ENCODE measurements around the gene LGALS7.
"Not testable (repeated sequence)": the region's sequence is repeated elsewhere in the genome, so short reads cannot be mapped to it uniquely, and the experiment has no call there.

Gene LGALS7

DNA sequence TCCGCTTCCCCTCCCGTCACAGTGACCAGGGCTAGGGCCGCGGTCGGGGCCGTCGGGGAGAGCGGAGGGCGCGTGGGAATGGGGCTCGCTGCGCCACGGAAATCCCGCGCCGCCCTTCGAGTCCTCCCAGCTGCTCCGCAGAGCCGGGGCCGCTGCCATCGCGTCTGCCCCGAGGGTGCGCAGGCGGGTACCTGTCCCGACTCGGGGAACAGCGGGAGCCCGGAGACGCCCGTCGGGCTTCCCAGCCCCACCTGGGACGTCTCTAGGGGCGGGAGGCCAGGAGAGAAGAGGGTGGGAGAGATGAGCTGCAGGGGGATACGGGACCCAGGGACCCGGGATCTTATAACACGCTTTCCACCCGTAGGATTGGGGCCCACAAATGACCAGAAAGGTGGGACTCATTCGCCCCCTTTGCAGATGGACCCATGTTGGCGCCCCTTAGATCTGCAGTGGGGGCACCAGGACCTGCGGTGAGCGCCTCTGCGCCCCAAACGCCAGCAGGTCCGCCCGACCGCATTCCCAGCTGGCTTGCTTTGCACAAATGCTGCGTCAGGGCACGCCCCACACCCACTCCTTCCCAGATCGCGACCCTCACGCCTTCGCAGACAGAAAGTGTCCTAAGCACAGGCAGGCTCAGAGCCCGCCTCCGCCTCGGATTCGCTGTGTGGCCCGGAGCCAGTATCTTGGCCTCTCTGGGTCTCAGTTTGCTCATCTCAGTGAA, 2.9 kb downstream of the LGALS7 start:
- DNase-seq, result not testable (repeated sequence)

GRCh38 chr19:38769635-38770211, 3.6 kb downstream of the LGALS7 start:
- peak; percentile 86 for DNase-seq

DNA sequence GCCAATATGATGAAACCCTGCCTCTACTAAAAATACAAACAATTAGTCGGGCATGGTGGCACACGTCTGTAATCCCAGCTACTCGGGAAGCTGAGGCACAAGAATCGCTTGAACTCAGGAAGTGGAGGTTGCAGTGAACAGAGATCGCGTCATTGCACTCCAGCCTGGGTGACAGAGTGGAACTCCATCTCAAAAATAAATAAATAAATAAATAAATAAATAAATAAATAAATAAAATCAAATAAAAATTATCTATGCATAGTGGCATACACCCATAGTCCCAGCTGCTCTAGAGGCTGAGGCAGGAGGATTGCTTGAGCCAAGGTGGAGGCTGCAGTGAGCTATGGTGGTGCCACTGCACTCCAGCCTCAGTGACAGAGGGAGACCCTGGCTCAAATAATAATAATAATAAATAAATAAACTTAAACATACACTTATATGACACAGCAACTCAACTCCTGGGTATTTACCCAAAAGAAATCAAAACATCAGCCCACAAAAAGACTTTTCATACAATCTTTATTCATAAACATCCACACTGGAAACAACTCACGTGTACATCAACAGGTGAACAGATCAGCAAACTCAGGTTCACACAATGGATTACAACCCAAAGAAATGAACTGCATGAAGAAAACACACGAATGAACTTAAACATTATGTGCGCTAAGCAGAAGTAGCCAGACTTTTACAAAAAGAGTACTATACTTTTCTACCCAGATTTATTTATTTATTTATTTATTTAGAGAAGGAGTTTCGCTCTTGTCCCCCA, 6.9 kb downstream of the LGALS7 start:
- no peak for DNase-seq

- no peak for DNase-seq
Measured at GRCh38 chr19:38765214-38765613, 8.1 kb downstream of the LGALS7 start.

DNA sequence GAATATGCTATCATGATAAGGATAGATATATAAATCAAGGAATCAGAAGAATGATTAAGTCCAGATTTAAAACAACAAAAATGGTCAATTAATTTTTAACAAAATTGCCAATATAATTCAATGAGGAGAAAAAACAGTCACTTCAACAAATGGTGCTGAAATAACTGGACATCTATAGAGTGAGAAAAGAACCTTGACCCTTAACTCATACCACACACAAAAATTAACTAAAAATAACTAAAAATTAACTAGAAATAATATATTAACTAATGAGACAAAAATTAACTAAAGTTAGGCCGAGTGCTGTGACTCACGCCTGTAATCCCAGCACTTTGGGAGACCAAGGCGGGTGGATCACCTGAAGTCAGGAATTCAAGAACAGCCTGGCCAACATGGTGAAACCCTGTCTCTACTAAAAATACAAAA, 9.5 kb downstream of the LGALS7 start:
- no peak for DNase-seq

- DNase-seq, result not testable (repeated sequence)
Measured at GRCh38 chr19:38761884-38762389, 11.4 kb downstream of the LGALS7 start.

GRCh38 chr19:38760805-38761517, 12.4 kb downstream of the LGALS7 start:
- not testable (repeated sequence) for DNase-seq

GRCh38 chr19:38759590-38760003, 13.7 kb downstream of the LGALS7 start:
- DNase-seq, result no peak

DNA sequence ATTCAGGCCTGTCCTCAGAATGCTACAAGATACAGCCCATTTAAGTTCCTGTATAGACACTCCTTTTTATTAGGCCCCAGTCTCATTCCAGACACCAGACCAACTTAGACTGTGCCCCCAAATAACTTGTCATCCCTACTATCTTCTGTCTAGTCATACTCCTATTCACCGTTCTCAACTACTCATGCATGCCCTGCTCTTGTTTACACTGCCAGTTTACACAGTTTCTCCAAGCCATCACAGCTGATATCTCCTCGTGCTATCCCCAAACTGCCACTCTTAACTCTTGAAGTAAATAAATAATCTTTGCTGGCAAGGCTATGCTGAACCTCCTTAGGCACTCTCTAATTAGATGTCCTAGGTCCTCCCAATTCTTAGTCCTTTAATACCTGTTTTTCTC, 19.1 kb downstream of the LGALS7 start:
- not testable (repeated sequence) for DNase-seq

DNA sequence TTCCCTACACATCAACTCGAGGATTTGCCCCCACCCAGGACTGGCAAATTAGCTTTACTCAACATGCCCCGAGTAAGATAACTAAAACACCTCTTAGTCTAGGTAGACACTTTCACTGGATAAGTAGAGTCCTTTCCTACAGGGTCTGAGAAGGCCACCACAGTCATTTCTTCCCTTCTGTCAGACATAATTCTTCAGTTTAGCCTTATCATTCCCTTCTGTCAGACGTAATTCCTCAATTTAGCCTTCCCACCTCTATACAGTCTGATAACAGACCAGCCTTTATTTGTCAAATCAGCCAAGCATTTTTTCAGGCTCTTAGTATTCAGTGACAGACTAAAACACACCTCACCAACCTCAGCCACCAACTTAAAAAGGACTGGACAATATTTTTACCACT, 19.5 kb downstream of the LGALS7 start:
- not testable (repeated sequence) for DNase-seq

GRCh38 chr19:38745316-38745715, 28.0 kb downstream of the LGALS7 start:
- no peak for DNase-seq

DNA sequence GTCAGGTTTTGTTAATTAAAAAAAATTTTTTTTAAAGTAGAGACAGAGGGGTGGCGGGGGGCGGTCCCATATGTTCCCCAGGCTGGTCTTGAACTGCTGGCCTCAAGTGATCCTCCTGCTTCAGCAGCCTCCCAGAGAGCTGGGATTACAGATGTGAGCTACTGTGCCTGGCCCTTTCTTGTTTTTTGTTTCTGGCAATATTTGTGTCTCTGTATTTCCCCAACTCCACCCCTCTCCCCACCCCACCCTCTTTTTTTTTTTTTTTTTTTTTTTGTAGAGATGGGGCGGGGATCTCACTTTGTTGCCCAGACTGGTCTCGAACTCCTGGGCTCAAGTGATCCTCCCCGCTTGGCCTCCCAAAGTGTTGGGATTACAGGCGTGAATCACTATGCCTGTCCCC, 28.4 kb downstream of the LGALS7 start:
- no peak for DNase-seq

DNA sequence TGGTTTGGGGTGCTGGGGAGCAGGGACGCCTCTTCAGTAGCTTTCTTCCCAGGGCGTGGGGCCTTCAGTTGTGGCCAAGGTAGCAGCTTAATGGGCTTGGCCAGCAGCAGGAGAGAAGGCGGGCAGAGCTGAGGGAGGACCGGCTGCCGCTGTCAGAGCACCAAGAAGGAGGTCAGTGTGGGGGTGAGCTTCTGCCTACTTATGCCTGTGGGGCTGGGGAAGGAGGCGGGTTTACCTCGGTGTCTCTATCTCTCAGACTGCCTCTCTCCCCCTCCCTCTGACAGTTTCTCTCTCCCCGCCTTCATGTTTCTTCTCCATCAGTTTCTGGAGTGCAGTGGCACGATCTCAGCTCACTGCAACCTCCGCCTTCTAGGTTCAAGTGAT, 29.0 kb downstream of the LGALS7 start, which contains the start of gene CAPN12:
Gene CAPN12, minus strand, starts transcription at position 177 of the 384 bp plus-strand sequence. CDS start 309 bp downstream, outside the sequence.
- no peak for DNase-seq

DNA sequence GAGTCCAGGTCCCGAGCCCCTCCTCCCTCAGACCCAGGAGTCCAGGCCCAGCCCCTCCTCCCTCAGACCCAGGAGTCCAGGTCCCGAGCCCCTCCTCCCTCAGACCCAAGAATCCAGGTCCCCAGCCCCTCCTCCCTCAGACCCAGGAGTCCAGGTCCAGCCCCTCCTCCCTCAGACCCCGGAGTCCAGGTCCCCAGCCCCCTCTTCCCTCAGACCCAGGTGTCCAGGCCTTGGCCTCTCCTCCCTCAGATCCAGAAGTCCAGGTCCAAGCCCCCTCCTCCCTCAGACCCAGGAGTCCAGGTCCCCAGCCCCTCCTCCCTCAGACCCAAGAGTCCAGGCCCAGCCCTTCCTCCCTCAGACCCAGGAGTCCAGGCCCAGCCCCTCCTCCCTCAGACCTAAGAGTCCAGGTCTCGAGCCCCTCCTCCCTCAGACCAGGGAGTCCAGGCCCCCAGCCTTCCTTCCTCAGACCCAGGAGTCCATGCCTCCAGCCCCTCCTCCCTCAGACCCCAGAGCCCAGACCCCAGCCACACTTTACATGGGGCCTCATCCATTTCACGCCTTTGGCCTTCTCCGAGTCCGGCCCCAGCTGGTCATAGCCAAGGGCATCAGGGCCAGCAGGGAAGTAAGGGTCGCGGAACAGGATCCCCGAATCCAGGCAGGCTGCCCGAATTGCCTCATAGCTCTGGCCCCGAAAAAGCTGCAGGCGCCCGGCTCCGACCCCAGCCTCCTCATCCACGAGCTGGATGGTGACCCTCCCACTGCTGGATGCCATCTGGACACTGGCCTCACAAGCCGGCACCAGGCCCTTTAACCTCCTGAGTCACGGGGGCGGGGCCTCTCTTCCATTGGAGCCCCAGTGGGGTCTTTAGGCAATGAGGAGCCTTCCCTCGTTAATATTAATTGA, 29.7 kb downstream of the LGALS7 start:
- no peak for DNase-seq

- no peak for DNase-seq
Measured at GRCh38 chr19:38742906-38743305, 30.4 kb downstream of the LGALS7 start.

GRCh38 chr19:38742296-38742695, 31.0 kb downstream of the LGALS7 start:
- no peak for DNase-seq

GRCh38 chr19:38741670-38742069, 31.6 kb downstream of the LGALS7 start:
- DNase-seq, result no peak

DNA sequence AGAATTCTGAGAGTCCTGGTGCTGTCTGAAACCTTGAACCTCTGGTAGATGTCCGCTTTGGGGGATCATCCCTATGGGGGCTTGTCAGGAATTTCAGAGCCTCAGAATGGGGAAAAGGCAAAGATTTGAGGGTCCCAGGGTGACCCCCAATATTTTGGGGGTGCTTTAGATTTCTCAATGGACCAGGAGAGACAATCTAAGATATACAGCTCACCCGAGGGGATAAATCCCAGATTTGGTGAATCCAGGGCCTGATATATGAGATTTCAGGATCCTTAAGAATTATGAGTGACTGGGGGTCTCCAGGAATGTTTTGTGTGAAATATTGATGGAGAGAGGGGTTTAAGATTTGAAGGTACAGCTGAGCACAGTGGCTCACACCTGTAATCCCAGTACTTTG, 32.4 kb downstream of the LGALS7 start:
- no peak for DNase-seq

- no peak for DNase-seq
Measured at GRCh38 chr19:38740257-38740592, 33.1 kb downstream of the LGALS7 start.

DNA sequence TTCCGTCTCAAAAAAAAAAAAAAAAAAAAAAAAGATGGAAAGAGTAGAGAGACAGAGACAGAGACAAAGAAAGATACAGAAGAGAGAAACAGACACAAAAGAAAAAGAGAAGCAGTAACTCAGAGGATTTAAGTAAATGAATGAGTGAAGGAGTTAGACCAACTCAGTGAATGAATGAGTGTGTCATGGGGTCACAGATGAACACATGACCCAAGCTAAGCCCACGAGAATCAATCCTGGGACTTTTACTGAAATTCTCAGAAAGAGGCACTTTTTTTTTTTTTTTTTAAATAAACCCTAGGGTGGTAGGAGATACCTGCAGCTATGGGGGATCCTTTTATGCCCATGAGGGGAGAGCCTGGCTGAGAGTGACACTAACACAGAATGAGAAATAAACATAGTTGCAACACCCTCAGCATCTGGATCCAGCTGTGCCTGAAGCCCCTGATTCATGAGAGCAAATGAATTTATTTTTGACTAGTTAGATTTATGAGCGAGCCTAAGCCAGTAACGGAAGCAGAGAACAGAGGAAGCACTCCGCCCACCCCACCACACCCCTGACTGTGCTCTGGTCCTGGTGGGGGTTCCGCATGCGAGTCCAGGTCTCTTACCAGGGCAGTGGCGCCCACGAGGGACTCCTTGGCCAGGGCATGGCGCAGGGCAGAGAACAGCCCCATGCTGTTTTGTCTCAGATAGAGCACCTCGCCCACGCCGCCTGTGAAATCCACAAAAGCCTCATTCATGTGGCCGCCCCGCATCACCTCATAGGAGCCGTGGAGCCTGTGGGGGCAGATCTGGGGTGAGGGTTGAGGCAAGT, 33.7 kb downstream of the LGALS7 start:
- DNase-seq, result no peak

All from T-helper 9 cell (primary cell).